Right lobe of liver (tissue), 4 donors: ENCODE data around the gene OTUD4.

Experiments
- POLR2A ChIP-seq: fragments of 450-650 bp; IDR thresholded peaks from one replicate; pipeline ENCODE4 v1.6.1; 2017; ENCODE audit warnings: antibody characterized with exemption, mild to moderate bottlenecking
- TF ChIP-seq, protein P1 (sequence below), 4 donors: fragments of 200-600 bp in 3 of 4; fragments of 450-650 bp in 1 of 4; IDR thresholded peaks; one replicate each; pipeline versions ENCODE4 v1.5.1 to v1.8.0; 2016 to 2022; ENCODE audit warnings: antibody characterized with exemption in 4 of 4, mild to moderate bottlenecking in 2 of 4
- donor health status: DM: no; HTN: no; CAD: no.
- donor health status: DM: no; HTN: no; CAD: no.
- donor health status: DM: no; HTN: yes; CAD: no.

DNA sequence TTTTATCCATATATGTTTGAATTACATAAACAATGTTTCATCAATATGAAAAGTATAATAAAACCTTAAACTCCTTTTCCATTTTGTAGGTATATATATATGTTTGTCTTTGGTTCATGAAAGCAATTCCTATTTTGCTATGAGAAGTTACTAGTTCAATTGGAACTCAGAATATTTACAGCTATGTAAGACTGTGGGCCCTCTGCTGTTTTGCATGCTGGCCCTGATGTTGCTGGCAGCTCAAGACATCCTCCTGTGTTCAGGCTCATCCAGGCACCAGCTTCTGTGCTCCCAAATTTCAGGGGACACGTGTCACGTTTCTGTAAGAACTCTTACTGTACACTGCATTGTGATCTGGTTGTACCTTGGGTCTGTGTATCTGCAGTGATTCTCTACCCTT, 38.7 kb upstream of the OTUD4 start:
- TF ChIP-seq, protein P1, sequence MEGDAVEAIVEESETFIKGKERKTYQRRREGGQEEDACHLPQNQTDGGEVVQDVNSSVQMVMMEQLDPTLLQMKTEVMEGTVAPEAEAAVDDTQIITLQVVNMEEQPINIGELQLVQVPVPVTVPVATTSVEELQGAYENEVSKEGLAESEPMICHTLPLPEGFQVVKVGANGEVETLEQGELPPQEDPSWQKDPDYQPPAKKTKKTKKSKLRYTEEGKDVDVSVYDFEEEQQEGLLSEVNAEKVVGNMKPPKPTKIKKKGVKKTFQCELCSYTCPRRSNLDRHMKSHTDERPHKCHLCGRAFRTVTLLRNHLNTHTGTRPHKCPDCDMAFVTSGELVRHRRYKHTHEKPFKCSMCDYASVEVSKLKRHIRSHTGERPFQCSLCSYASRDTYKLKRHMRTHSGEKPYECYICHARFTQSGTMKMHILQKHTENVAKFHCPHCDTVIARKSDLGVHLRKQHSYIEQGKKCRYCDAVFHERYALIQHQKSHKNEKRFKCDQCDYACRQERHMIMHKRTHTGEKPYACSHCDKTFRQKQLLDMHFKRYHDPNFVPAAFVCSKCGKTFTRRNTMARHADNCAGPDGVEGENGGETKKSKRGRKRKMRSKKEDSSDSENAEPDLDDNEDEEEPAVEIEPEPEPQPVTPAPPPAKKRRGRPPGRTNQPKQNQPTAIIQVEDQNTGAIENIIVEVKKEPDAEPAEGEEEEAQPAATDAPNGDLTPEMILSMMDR (IDR thresholded peaks at IDR 0.05), result no peak
- TF ChIP-seq POLR2A, result no peak
